NCI-H2196 (cell line): Measurements from ENCODE around the gene TMEM14A.
"Not testable (repeated sequence)": the region's sequence is repeated elsewhere in the genome, so short reads cannot be mapped to it uniquely, and the experiment has no call there.

Experiments
- DNase-seq: peaks from one replicate; lab custom pipeline; 2025; ENCODE audit not compliant: unreplicated experiment; lab: John Stamatoyannopoulos, UW

Gene TMEM14A

GRCh38 chr6:52694404-52694803 lies 23.5 kb downstream of the TMEM14A start:
- DNase-seq, result no peak

- DNase-seq, result no peak
Measured at GRCh38 chr6:52696418-52696817, 25.5 kb downstream of the TMEM14A start.

GRCh38 chr6:52697903-52698302 lies 27.0 kb downstream of the TMEM14A start:
- DNase-seq, result no peak

- no peak for DNase-seq
Measured at GRCh38 chr6:52704060-52704459, 33.1 kb downstream of the TMEM14A start.

DNA sequence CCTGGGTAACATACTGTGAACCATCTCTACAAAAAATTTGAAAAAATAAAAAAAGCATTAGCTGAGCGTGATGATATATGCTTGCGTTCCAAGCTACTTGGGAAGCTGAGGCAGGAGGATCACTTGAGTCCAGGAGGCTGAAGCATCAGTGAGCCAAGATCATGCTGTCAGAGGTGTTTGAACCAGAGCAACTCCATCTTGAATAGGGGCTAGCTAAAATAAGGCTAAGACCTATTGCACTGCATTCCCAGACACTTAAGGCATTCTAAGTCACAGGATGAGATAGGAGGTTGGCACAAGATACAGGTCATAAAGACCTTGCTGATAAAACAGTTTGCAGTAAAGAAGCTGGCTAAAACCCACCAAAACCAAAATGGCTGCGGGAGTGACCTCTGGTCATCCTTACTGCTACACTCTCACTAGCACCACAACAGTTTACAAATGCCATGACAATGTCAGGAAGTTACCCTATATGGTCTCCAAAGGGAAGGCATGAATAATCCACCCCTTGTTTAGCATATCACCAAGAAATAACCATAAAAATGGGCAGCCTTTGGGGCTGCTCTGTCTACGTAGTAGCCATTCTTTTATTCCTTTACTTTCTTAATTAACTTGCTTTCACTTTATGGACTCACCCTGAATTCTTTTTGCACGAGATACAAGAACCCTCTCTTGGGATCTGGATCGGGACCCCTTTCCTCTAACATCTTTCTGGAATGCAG lies 34.0 kb downstream of the TMEM14A start:
- DNase-seq, result not testable (repeated sequence)

DNA sequence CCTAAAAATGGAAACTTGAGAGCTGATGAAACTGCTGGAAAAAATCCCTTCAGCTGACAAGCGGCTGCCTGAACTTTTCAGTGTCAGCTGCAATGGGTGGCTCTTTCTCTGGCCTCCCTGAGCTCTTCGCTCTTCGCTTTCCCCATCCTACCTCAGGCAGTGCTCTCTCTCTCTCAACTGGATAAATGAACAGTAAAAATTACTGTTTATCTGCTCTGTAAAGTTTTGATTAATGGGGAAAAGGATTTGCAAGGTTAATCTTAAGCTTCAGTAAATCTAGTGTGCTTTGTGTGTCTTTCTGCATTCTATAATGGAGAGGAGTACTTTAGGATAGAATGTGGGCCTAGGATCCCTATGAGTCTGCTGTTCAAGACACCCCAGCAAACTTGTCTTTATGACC lies 35.1 kb downstream of the TMEM14A start:
- DNase-seq, result no peak

DNA sequence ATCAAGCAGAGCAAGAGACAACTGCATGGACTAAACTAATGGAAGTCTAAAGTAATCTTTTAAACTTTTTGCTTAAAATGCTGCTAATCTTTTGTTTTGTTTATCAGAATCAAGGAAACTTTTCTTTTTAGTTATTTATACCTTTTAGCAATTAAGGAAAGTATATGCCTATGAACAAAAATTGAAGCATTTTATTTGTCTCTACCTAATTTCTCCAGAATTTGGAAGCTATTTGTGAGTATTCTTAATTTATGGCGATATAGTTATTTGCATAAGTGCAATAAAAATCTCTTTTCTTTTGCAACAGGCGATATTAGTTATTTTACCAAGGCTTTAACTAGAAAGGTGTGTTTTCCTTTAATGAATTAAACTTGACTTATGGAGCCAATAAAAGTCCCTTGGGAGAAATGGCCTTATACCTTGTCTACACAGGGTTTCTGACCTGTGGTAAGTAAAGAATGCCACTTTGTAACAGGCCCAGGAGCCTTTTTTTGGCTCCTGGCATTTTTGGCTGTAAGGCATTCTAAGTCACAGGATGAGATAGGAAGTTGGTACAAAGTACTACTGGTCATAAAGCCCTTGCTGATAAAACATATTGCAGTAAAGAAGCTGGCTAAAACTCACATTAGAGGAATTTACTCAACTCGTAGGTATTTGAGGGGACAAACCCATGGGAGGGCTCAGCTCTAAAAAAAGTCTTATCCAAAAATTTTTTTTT lies 37.2 kb downstream of the TMEM14A start:
- DNase-seq, result no peak

DNA sequence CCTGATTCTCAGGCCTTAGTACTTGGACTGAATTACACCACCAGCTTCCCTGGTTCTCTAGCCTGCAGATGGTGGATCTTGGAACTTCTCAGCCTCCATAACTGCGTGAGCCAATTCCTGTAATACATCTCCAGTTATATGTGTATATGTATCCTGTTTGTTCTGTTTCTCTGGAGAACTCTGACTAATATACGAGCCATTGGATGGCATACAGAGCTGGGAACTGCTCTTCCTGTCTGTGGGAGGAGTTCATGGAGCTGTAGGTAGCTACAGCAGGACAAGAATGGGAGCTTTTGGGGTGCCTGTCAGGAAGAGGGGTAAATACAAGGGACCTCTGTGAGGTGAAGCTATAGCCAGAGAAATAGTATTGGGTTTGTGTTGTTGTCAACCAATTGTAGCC lies 41.2 kb downstream of the TMEM14A start:
- DNase-seq, result no peak

DNA sequence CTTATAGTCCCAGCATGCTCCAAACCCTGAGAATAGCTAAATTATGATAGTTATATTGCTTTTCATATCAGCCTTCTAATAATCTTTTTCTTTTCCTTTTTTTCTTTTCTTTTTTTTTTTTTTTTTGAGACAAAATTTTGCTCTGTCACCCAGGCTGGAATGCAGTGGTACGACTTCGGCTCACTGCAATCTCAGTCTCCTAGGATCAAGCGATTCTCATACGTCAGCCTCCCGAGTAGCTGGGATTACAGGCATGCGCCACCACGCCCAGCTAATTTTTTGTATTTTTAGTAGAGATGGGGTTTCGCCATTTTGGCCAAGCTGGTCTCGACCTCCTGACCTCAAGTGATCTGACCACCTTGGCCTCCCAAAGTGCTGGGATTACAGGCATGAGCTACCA lies 43.8 kb downstream of the TMEM14A start:
- not testable (repeated sequence) for DNase-seq

DNA sequence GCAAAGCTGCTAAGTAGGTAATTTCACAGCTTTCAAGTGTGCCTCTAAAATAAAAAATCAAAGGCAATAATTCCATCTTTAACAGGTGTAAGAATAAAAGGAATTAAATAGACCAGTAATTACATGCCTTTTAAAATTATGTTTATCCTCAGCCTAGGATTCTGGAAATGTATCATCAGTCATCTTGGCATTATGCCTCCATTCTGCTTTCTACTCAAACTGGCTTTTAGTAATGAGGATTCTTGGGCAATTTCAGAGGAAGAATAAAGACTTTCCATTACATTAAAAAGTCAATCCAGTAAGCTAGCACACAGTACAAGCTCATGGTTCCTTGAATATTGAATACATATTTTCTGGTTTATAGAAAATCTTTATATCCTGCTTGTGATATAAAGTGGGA lies 47.6 kb downstream of the TMEM14A start:
- DNase-seq, result no peak

DNA sequence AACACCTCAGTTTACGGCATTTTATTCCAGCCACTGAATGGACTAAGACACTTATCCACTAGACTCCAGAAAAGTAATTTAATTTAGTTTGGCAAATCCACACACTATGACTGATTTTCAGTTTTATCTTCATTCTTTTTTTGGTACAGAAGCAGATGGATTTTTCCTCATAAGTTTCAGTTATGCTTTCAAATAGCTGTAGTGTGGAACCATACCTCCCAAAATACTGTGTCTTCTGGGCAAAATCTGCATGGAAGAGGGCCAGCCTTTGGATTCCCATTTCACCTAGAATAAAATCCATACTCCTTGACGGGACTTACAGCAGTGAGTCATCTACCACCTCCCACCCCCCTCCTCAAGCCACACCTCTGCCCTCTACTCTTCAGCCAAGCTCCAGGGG lies 49.4 kb downstream of the TMEM14A start:
- no peak for DNase-seq

- DNase-seq, result no peak
Measured at GRCh38 chr6:52724042-52724405, 53.1 kb downstream of the TMEM14A start.

GRCh38 chr6:52724406-52725121 lies 53.7 kb downstream of the TMEM14A start:
- DNase-seq, result peak; percentile 72

- DNase-seq, result peak; percentile 17
Measured at GRCh38 chr6:52725143-52725534, 54.2 kb downstream of the TMEM14A start.

GRCh38 chr6:52725535-52726192 lies 54.8 kb downstream of the TMEM14A start:
- DNase-seq, result peak; percentile 55

- no peak for DNase-seq
Measured at GRCh38 chr6:52726193-52726542, 55.3 kb downstream of the TMEM14A start.

GRCh38 chr6:52726741-52727535 lies 56.0 kb downstream of the TMEM14A start:
- DNase-seq, result no peak

DNA sequence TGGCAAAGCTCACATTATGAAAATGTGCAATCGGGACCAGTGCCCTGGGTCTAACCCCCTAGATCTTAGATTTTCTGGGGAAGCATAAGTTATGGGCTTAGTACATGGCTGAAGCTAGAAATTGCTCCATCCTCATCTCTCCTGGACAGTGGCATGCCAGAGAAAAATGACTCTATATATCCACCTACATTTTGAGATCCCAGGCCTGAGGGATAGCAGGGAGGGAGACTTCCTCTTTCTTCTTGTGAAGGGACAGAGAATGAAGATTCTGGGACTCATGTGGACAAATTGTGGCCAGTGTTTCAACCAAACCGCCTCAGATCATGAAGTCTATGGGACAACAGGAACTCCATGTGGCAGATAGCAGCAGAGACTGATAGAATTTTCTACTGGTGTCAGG lies 57.0 kb downstream of the TMEM14A start:
- DNase-seq, result no peak

DNA sequence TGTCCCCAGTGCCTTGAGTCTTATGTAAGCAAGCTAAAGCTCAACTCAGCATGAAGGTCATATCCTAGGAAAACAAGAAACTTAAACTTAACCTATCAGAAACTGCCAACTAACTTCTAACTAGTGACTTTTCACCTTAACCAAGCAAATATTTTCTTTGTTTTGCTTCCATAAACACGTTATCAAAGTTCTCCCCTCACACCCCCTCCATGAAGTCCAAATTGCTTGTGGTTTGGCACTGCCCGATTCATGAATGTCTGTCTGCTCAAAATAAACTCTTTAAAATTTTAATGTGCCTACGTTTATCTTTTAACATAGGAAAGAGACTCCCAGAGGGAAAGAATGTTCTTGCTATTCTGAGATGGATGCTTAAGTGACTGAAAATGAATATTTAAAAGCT lies 57.5 kb downstream of the TMEM14A start:
- no peak for DNase-seq

DNA sequence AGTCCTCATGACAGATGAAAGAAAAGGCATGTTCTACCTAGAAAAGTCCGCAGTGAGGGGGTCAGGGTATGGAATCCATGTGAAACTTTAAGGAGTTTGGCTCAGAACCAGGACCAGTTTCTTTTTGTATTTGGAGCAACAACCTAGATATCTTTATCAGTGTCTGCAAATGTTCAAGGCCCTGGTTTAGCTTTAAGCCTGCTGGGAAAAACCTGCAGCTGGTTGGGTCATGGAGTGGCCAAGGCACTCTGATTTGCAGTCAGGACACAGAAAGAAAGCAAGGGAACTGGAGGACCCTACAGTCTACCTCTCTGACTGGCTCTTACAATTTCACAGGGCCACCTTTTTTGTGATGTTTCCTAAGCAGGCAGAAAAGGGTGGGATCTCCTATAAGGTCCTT lies 58.7 kb downstream of the TMEM14A start:
- no peak for DNase-seq

DNA sequence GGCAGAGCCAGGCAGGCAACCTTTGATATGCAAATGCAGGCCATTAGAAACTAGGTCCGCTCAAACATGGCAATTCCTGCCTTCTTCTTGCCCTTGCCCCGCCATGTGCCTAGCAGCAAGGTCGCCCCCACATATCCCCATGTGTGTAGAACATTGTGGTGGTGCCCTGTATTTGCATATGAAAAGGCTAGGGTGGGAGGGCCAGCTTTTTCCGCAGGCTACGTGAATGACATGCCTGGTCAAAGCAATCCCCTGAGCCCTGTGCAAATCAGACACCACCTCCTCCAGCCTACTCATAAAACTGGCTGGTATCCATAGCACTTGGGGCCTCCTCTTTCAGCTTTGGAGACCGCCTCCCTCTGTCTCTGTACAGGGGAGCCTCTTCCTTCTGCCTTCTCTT lies 60.8 kb downstream of the TMEM14A start:
- DNase-seq, result no peak
